ENCODE results near the gene OGT. TPM values are rescaled to one million over a fixed set of nuclear protein-coding genes. Genes with fewer than 3 reads are reported as not detected.

The OGT gene
- 23.8 to 50.0 TPM (median 36.7 TPM) in 5 replicates for total RNA-seq (2022; extraction: Qiagen RNA extraction)

GRCh38 chrX:71532753-71533425 lies at the start of gene OGT:
Gene OGT (plus strand): TSS chrX:71533104. CDS start chrX:71533300, 196 bp downstream.

GRCh38 chrX:71578253-71579135 lies 45.6 kb downstream of the OGT start, which contains the start of gene GCNA:
Gene GCNA (plus strand): TSS chrX:71578437. CDS start chrX:71580822, 2,385 bp downstream.

GRCh38 chrX:71618303-71618721 lies 85.4 kb downstream of the OGT start, which contains the start of gene CXCR3:
Gene CXCR3 (minus strand): TSS chrX:71618511. CDS start chrX:71618449, 62 bp downstream.

Other genes with a start within 250 kb of the OGT start
- 299 to 478 TPM (median 464 TPM) in 5 replicates for gene NONO, start 249.5 kb upstream of the OGT start, total RNA-seq (2022; extraction: Qiagen RNA extraction)
- gene ITGB1BP2, start 231.4 kb upstream of the OGT start, total RNA-seq (2022; extraction: Qiagen RNA extraction) = 0.48 to 1.1 TPM (median 0.94 TPM) in 5 replicates
- gene TAF1, start 166.7 kb upstream of the OGT start, total RNA-seq (2022; extraction: Qiagen RNA extraction) = 13.8 to 19.1 TPM (median 17.7 TPM) in 5 replicates
- gene GCNA, start 45.3 kb downstream of the OGT start, total RNA-seq (2022; extraction: Qiagen RNA extraction) = 1.4 to 2.4 TPM (median 1.9 TPM) in 5 replicates
- 0.06 to 0.12 TPM (median 0.10 TPM) in 5 replicates for gene CXCR3, start 85.4 kb downstream of the OGT start, total RNA-seq (2022; extraction: Qiagen RNA extraction)
- gene CXorf49, start 185.2 kb downstream of the OGT start, total RNA-seq (2022; extraction: Qiagen RNA extraction) = not detected in 5 replicates
- gene CXorf49B, start 230.2 kb downstream of the OGT start, total RNA-seq (2022; extraction: Qiagen RNA extraction) = not detected in 5 replicates